ENCODE data around the gene ARHGEF38. TPM values are rescaled to one million over a fixed set of nuclear protein-coding genes. Genes with fewer than 3 reads are reported as not detected.

Gene ARHGEF38
- total RNA-seq, 1 donor from 2014 or later = 15.5 TPM

- H3K4me3 ChIP-seq = no peak overlapping the region
- H3K36me3 ChIP-seq = no peaks in the 10 kb centered on the region
- H3K27ac ChIP-seq = no peak overlapping the region
- H3K4me1 ChIP-seq = no peaks in the 10 kb centered on the region
- intact Hi-C loops (cut with DNase I) = no loop called here
- H3K9me3 ChIP-seq = no peaks in the 10 kb centered on the region
- DNase-seq = no peak
- no peaks in the 10 kb centered on the region for H3K27me3 ChIP-seq
- no peak for TF ChIP-seq CTCF (IDR thresholded peaks at IDR 0.05)
- peak; percentile 76 for ATAC-seq
These were observed 41.9 kb downstream of the ARHGEF38 start for GRCh38 chr4:105594099-105595010.

GRCh38 chr4:105596684-105597083 is 44.3 kb downstream of the ARHGEF38 start:
- ATAC-seq (no peak), DNase-seq (no peak)
- intact Hi-C loops (cut with DNase I) = no loop called here
- Histone ChIP-seq H3K27me3 (no peaks in the 10 kb centered on the region), H3K36me3 (no peaks in the 10 kb centered on the region), H3K4me1 (no peaks in the 10 kb centered on the region), H3K27ac (no peak overlapping the region), H3K4me3 (no peak overlapping the region), H3K9me3 (no peaks in the 10 kb centered on the region)
- TF ChIP-seq CTCF (IDR thresholded peaks at IDR 0.05) = no peak

GRCh38 chr4:105598052-105598451 is 45.6 kb downstream of the ARHGEF38 start:
- no peaks in the 10 kb centered on the region for H3K36me3 ChIP-seq
- no peaks in the 10 kb centered on the region for H3K4me1 ChIP-seq
- no peaks in the 10 kb centered on the region for H3K27me3 ChIP-seq
- intact Hi-C loops (cut with DNase I) = no loop called here
- no peak for TF ChIP-seq CTCF (IDR thresholded peaks at IDR 0.05)
- ATAC-seq = no peak
- no peak for DNase-seq
- H3K27ac ChIP-seq = no peak overlapping the region
- H3K9me3 ChIP-seq = no peaks in the 10 kb centered on the region
- no peak overlapping the region for H3K4me3 ChIP-seq

- no peak for DNase-seq
- ATAC-seq = peak; percentile 23
- intact Hi-C loops (cut with DNase I) = no loop called here
- H3K4me3 ChIP-seq = no peak overlapping the region
- no peak overlapping the region for H3K27ac ChIP-seq
- no peaks in the 10 kb centered on the region for H3K4me1 ChIP-seq
- no peaks in the 10 kb centered on the region for H3K27me3 ChIP-seq
- TF ChIP-seq CTCF (IDR thresholded peaks at IDR 0.05) = no peak
- no peaks in the 10 kb centered on the region for H3K9me3 ChIP-seq
- no peaks in the 10 kb centered on the region for H3K36me3 ChIP-seq
These were observed 46.4 kb downstream of the ARHGEF38 start for GRCh38 chr4:105598787-105599186.

- no peaks in the 10 kb centered on the region for H3K27me3 ChIP-seq
- H3K9me3 ChIP-seq = no peaks in the 10 kb centered on the region
- H3K4me1 ChIP-seq = no peaks in the 10 kb centered on the region
- no peak for TF ChIP-seq CTCF (IDR thresholded peaks at IDR 0.05)
- H3K27ac ChIP-seq = no peak overlapping the region
- no peaks in the 10 kb centered on the region for H3K36me3 ChIP-seq
- intact Hi-C loops (cut with DNase I) = no loop called here
- no peak for ATAC-seq
- H3K4me3 ChIP-seq = no peak overlapping the region
- no peak for DNase-seq
These were observed 47.1 kb downstream of the ARHGEF38 start for GRCh38 chr4:105599482-105599881.

Measured in upper lobe of right lung (tissue), 1 donor.